NCI-H128 (cell line): Measurements from ENCODE around the gene IGSF9.

Experiments
- DNase-seq: peaks from one replicate; lab custom pipeline; 2025; ENCODE audit not compliant: unreplicated experiment; lab: John Stamatoyannopoulos, UW

IGSF9 gene

GRCh38 chr1:159945483-159946241, at the start of gene IGSF9:
TSS of gene IGSF9 (minus strand) at chr1:159945613. CDS start at chr1:159943454, 2,159 bp downstream.
- DNase-seq: peak; percentile 95

- no peak for DNase-seq
These were observed 49.5 kb upstream of the IGSF9 start for GRCh38 chr1:159994896-159995295.

GRCh38 chr1:159993911-159994310, 48.5 kb upstream of the IGSF9 start:
- no peak for DNase-seq

- no peak for DNase-seq
These were observed 46.7 kb upstream of the IGSF9 start for GRCh38 chr1:159992161-159992560.

- DNase-seq: no peak
These were observed 46.1 kb upstream of the IGSF9 start for GRCh38 chr1:159991513-159991912.

GRCh38 chr1:159990005-159990404, 44.6 kb upstream of the IGSF9 start:
- DNase-seq: no peak

- no peak for DNase-seq
These were observed 44.2 kb upstream of the IGSF9 start for GRCh38 chr1:159989581-159989980.

GRCh38 chr1:159988006-159988405, 42.6 kb upstream of the IGSF9 start:
- DNase-seq: no peak

GRCh38 chr1:159987186-159987585, 41.8 kb upstream of the IGSF9 start:
- DNase-seq: no peak

- no peak for DNase-seq
These were observed 41.1 kb upstream of the IGSF9 start for GRCh38 chr1:159986531-159986930.

GRCh38 chr1:159986093-159986492, 40.7 kb upstream of the IGSF9 start:
- no peak for DNase-seq

GRCh38 chr1:159985473-159985872, 40.1 kb upstream of the IGSF9 start:
- no peak for DNase-seq

GRCh38 chr1:159983681-159984080, 38.3 kb upstream of the IGSF9 start:
- no peak for DNase-seq

GRCh38 chr1:159982280-159982679, 36.9 kb upstream of the IGSF9 start:
- no peak for DNase-seq

- no peak for DNase-seq
These were observed 36.1 kb upstream of the IGSF9 start for GRCh38 chr1:159981351-159982055.

- DNase-seq: no peak
These were observed 35.4 kb upstream of the IGSF9 start for GRCh38 chr1:159980786-159981185.

- no peak for DNase-seq
These were observed 34.7 kb upstream of the IGSF9 start for GRCh38 chr1:159980076-159980475.

- no peak for DNase-seq
These were observed 33.8 kb upstream of the IGSF9 start for GRCh38 chr1:159979257-159979656.

GRCh38 chr1:159978107-159978398, 32.6 kb upstream of the IGSF9 start:
- no peak for DNase-seq

- no peak for DNase-seq
These were observed 32.1 kb upstream of the IGSF9 start for GRCh38 chr1:159977364-159978106.

GRCh38 chr1:159974350-159974965, 29.0 kb upstream of the IGSF9 start:
- DNase-seq: no peak
